Measurements from ENCODE around the gene PGAP6.

- TF ChIP-seq POLR2AphosphoS5 (IDR thresholded peaks at IDR 0.05; ENCODE audit: borderline replicate concordance, low read depth, low read length) (no peak), EZH2 (IDR thresholded peaks at IDR 0.05) (no peak)
These were observed 13.2 kb downstream of the PGAP6 start for GRCh38 chr16:368388-369158.
